Uterus (tissue), 2 donors: Measurements from ENCODE around the gene PLIN4.

Experiments used
- CTCF ChIP-seq, 4 experiments: fragments of 200-600 bp in 2 of 4; fragments of 450-650 bp in 2 of 4; sonication (generic) in 2 of 4; IDR thresholded peaks; one replicate each; pipeline ENCODE4 v1.5.1; 2016 to 2019; ENCODE audit warnings: antibody characterized with exemption in 4 of 4, mild to moderate bottlenecking in 2 of 4, moderate library complexity in 1 of 4
- POLR2A ChIP-seq, 2 donors: fragments of 450-650 bp; IDR thresholded peaks; one replicate each; pipeline ENCODE4 v1.6.1; 2016; ENCODE audit warnings: antibody characterized with exemption in 2 of 2, mild to moderate bottlenecking in 1 of 2, moderate library complexity in 1 of 2

GRCh38 chr19:4521888-4522242 lies 3.6 kb upstream of the PLIN4 start:
- TF ChIP-seq CTCF (IDR thresholded peaks at IDR 0.05) (no peak), POLR2A (IDR thresholded peaks at IDR 0.05) (no peak)
